ENCODE measurements around the gene GALNT1. TPM values are rescaled to one million over a fixed set of nuclear protein-coding genes. Genes with fewer than 3 reads are reported as not detected.

GALNT1 gene
- total RNA-seq, 1 experiment from 2014 or later, result 40.1 TPM

DNA sequence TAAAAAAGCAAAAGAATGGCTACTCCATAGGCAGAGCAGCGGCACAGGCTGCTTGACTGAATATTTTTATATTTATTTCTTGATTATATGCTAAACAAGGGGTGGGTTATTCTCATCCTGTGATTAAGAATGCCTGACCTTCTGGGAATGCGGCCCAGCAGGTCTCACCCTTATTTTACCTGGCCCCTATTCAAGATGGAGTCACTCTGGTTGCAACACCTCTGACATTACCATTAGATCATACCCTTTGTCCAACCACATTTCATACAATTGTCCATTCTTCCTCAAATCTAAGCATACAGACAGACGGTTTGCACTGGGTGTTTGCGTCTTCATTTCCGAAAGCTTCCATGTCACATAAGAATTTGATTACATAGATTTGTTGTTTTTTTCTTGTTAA is 168.2 kb downstream of the GALNT1 start:
- no peak for DNase-seq
- no peaks in the 10 kb centered on the region for H3K4me1 ChIP-seq
- no peaks in the 10 kb centered on the region for H3K36me3 ChIP-seq
- no peaks in the 10 kb centered on the region for H3K27me3 ChIP-seq
- H3K9me3 ChIP-seq (replicated peaks), result no peaks in the 10 kb centered on the region
- no peak overlapping the region for H3K27ac ChIP-seq
- no peak overlapping the region for H3K4me3 ChIP-seq

DNA sequence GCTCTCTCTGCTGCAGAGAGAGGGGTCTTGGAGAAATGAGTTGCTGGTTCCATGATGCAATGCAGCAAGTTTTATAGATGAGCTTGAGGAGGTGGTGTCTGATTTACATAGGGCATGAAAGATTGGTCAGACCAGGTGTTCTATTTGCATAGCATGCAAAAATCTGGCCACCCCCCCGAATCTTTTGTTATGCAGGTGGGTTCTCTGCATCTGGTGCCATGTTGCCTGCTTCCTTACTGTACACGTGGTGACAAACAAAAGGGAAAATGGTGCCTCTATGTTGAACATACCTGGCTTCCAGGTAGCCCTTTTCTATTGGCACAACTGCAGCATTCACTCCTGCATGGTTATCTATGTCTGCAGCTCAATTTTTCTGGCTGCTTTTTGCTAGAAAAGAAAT is 169.4 kb downstream of the GALNT1 start:
- no peaks in the 10 kb centered on the region for H3K4me1 ChIP-seq
- no peak for DNase-seq
- H3K4me3 ChIP-seq, result no peak overlapping the region
- no peak overlapping the region for H3K27ac ChIP-seq
- no peaks in the 10 kb centered on the region for H3K9me3 ChIP-seq (replicated peaks)
- no peaks in the 10 kb centered on the region for H3K36me3 ChIP-seq
- H3K27me3 ChIP-seq, result no peaks in the 10 kb centered on the region

- H3K27me3 ChIP-seq, result no peaks in the 10 kb centered on the region
- no peaks in the 10 kb centered on the region for H3K4me1 ChIP-seq
- H3K9me3 ChIP-seq (replicated peaks), result no peaks in the 10 kb centered on the region
- no peak overlapping the region for H3K27ac ChIP-seq
- H3K4me3 ChIP-seq, result no peak overlapping the region
- H3K36me3 ChIP-seq, result no peaks in the 10 kb centered on the region
- no peak for DNase-seq
Measured at GRCh38 chr18:35753306-35753910, 171.9 kb downstream of the GALNT1 start.

DNA sequence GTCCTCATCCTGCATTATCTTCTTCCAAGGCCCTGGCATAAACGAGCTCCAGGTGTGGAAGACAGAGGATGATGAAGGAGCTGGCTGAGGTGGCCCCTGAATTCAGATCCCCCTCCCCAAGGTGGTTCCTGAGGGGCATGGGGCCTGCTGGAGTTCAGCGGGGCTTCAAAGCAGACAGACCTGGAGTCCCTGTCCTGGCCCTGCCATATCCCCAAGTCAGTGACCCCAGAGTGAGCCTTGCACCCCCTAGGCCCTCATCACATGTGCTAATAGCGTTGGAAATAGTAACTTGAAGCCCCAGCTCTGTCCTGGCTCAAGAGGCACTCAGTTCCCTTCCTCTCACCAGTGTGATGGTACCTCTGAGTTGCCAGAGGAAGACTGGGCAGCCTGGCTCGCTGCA is 172.9 kb downstream of the GALNT1 start:
- no peak for DNase-seq
- H3K4me3 ChIP-seq, result no peak overlapping the region
- no peak overlapping the region for H3K27ac ChIP-seq
- no peaks in the 10 kb centered on the region for H3K36me3 ChIP-seq
- no peaks in the 10 kb centered on the region for H3K4me1 ChIP-seq
- no peaks in the 10 kb centered on the region for H3K9me3 ChIP-seq (replicated peaks)
- no peaks in the 10 kb centered on the region for H3K27me3 ChIP-seq

DNA sequence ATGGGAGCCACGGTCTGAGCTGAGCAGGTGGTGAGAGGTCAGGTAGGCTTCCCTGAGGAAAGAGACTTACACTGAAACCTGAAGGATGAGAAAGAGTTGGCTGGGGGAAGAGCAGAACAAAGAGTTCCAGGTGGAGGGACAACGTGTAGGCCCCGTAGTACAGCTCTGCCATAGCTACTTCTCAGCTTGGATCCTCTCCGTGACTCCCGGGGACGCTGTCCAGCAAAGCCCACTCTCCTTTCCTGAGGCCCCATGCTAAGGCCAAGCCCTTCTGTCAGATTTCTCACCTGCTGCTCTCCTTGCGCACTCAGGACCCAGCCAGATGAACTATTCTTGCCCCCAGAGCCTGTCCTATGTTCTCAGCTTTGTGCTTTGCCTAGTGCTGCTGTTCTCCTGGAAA is 173.8 kb downstream of the GALNT1 start:
- H3K9me3 ChIP-seq (replicated peaks), result no peaks in the 10 kb centered on the region
- no peak for DNase-seq
- no peaks in the 10 kb centered on the region for H3K4me1 ChIP-seq
- no peak overlapping the region for H3K27ac ChIP-seq
- no peaks in the 10 kb centered on the region for H3K36me3 ChIP-seq
- H3K27me3 ChIP-seq, result no peaks in the 10 kb centered on the region
- no peak overlapping the region for H3K4me3 ChIP-seq

DNA sequence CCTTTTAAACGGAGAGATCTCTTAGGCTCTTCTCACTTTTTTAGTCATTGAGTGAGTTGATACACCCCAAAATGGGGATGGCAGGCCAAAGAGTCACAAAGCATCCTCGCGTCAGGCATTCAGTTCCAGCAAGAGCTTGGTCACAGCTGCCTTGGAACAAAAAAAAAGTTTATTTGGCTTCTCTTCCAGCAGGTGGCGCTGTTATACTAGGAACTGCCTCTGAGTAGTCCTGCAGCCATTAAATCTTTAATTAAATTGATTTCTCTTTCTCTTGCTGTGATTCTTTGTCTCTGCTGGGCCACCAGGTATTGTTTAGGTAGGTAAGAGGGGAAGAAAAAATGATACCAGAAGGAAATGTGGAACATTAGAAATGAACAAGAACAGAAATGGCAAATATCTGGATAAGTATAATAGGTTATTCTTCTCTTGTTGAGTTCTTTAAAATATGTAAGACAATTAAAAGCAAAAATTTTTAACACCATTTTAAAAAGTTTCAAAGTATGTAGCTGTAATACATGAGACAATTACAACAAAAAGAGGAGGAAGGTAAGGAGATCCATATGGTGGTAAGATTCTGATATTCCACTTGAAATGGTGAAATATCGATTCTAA is 175.1 kb downstream of the GALNT1 start:
- no peak overlapping the region for H3K27ac ChIP-seq
- H3K4me3 ChIP-seq, result no peak overlapping the region
- peak; percentile 27 to 60 for DNase-seq
- H3K9me3 ChIP-seq (replicated peaks), result no peaks in the 10 kb centered on the region
- H3K4me1 ChIP-seq, result no peaks in the 10 kb centered on the region
- H3K36me3 ChIP-seq, result no peaks in the 10 kb centered on the region
- H3K27me3 ChIP-seq, result no peaks in the 10 kb centered on the region

Other genes starting within 250 kb of the GALNT1 start
- 34.8 and 38.9 TPM in 2 replicates for gene ZNF24, start 237.3 kb upstream of the GALNT1 start, total RNA-seq (2014; rRNA removed; shearing (Covaris generic))
- 0.06 and 0.10 TPM in 2 replicates for gene ZNF396, start 204.4 kb upstream of the GALNT1 start, total RNA-seq (2014; rRNA removed; shearing (Covaris generic))
- gene INO80C, start 83.8 kb upstream of the GALNT1 start, total RNA-seq (2014; rRNA removed; shearing (Covaris generic)), result 6.0 and 7.3 TPM in 2 replicates